GM18858 (cell line): Measurements from ENCODE around the gene GABPB1.
A peak's percentile ranks its signal among the peaks of the same experiment; 100 is the strongest.

Source experiments
- ATAC-seq: cut with Tn5 transposase; IDR thresholded peaks from one replicate; pipeline ENCODE4 v1.9.1; 2021; ENCODE audit not compliant: unreplicated experiment

Gene GABPB1

DNA sequence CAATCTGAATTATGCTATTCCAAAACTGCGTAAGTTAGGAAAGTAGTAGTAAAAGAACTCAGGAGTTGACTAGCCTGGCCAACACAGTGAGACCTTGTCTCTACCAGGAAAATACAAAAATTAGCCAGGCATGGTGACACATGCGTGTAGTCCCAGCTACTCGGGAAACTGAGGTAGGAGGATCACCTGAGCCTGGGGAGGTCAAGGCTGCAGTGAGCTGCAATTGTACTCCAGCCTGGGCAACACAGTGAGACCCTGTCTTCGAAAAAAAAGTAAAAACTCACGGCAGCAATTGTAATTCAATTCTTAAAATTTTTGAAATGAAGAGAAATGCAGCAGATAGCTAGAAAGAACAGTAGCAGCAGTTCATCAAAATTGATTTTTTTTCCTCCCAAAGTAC, 9.7 kb downstream of the GABPB1 start:
- ATAC-seq = no peak

DNA sequence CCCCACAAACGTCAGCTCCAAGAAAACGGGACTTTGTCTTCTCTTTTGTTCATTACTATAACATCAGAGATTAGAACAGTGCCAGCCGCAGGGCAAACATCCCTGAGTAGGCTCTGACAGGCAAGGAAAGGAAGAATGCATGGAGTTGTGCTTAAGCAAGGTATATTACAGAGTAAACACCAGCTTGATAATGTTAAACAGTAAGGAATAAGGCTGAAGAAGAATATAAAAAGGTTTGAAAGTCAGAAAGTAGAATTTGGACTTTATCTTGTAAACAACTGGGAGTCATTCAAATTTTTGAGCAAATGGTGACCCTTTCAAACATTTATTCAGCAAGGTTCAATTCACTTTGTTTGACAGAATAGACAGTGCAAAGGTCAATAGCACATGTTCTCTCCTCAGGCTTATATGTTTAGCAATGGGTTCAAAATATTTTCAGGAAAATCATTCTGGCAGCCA, 11.0 kb downstream of the GABPB1 start:
- no peak for ATAC-seq

DNA sequence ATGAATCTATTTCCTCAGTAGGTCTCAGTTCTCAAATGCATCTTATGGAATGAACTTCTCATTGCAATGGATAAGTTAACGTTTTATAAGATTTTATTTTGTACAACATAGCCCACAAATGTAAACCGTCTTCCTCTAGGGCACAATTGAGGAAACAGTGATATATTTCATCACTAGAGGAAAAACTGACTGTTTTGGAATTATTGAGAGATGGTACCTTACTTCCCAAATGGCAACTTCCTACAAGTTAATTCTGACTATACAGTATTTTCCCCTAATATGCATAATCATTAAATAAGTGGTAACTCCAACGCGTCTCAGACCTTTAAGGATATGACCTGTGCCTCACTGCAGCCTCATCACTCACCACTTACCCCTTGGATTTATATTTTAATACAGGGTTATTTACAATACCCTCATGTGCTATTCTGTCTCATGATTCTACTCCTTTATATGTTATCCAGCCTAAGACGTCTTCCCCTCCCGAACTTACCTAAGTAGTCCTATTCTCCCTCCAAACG, 13.3 kb downstream of the GABPB1 start:
- no peak for ATAC-seq

DNA sequence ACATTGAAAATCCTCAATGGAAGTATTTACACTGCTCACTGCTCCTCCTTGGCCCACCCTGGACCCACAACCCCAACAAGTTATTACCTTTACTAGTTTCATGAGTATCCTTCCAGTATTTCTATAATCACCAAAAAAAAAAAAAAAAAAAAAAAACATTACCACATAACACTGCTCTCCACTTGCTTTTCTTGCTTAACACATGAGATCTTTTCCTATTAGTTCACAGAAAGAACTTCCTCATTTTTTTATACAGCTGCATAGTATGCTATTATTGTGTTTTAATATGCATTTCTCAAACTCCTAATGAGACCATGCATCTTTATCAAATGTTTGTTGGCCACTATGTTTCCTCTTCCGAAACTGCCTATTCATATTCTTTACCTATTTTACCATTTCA, 14.6 kb downstream of the GABPB1 start:
- ATAC-seq = no peak

DNA sequence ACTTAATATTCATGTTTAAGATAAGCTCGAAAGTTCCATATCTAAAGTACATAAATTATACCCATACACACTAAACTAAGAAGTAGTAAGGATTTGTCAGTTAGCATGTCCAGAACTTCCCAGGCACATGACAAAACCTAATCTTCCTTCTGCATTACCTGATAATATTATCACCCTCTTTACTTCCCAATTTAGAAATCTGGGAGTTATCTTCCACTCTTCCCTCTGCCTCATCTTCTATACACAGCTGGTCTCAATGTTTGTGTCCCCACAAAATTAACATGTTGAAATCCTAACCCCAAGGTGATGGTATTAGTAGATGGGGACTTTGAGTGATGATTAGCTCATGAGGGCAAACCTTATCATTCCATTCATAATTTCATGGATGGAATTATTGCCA, 15.3 kb downstream of the GABPB1 start:
- no peak for ATAC-seq

DNA sequence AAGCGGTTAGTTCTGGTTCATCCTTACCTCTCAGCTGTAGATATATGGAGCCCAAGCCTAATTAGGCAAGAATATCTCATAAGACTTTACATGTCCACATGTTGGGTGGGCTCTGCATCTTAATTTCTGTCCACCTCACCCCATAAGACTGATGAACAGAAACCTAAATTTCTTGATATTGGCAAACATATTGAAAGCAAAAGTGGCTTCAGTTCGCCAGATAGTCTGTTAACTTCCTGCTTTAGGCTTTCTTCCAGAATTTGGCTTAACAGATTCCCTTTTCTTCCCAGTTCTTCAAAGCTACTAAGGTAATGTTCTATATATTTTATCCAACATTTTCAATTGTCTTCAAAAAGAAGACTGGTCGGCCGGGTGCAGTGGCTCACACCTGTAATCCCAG, 19.7 kb downstream of the GABPB1 start:
- ATAC-seq = no peak

DNA sequence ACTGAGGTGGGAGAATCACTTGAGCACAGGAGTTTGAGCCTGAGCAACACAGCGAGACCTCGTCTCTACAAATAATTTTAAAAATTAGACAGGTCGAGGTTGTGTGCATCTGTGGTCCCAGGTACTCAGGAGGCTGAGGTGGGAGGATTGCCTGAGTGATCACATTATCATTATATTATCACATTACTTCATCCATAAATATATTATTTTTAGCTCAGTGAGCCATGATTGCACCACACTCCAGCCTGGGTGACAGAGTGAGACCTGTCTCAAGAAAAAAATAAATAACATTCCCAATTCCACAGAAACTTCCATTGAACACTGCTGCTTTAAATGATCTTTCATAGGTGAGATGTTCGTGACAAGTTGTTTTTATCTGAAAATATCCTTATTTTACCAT, 21.8 kb downstream of the GABPB1 start:
- ATAC-seq = no peak

DNA sequence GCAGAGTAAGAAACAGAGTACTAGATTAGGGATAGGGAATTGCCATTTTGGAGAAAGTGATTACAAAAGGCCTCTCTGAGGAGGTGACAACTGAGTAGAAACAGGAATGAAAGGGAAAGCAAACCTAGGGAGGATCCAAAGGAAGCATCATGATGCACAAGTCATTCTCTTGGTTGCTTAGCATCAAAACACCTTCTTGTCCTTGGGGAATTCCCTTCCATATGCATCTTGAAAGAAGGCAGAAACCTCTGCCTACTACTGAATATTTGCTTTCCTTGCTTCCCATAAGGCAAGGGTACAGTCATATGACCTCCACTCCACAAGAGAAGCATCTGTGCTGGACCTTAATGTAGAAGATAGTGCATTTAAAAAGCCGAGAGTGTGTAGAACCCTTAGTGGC, 24.1 kb downstream of the GABPB1 start:
- peak; percentile 47 for ATAC-seq

DNA sequence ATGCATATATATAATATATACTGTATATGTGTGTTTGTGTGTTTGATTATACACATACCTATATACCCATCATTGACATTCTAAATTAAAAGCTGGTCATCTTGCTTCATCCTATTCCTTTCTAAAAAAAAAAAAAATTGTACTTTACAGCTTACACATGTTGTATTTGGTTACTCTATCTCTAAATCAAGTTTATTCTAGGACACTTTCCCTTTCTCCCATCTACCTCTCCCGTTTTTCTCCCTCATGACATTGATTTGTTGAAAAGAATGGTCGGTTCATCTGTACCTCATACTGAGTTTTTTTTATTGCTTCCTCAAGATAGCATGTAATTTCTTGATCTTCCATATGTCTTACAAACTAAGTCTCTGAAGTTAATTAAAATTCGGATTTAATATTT, 26.9 kb downstream of the GABPB1 start:
- ATAC-seq = no peak

DNA sequence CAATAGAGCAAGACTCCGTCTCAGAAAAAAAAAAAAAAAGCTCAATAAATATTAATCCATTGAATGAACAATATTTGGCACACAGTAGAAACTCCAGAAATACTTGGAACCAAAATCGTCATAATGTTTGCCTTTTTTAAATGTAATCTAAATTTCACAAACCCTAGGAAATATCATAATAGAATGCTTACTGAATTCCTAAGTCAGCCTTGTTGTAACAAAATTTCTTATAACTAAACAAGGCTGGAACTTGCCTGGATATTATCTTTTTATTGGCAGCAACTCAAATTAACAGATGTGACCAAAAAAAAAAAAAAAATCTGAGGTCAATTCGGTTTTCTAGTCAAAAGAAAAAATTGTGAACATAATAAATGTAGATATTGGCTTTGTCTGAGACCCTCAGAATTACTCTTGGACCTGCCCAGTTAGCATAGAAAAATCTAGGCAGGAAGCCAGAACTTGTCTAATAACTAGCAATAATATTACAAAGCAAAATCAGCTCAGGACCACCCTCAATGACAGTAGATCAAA, 33.3 kb downstream of the GABPB1 start:
- ATAC-seq = no peak

DNA sequence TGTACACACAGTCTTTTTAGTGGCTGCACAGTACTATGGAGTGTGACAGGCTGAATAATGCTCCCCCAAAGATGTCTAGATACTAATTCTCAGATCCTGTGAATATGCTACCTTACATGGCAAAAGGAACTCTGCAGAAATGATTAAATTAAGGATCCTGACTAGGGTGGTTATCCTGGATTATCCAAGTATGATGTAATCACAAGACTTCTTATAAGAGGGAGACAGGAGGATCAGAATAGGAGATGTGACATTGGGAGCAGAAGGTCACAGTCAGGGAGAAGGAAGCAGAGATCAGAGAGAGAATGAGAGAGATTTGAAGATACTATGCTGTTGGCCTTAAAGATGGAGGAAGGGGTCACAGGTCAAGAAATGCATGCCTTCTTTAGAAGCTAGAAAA, 34.5 kb downstream of the GABPB1 start:
- no peak for ATAC-seq

DNA sequence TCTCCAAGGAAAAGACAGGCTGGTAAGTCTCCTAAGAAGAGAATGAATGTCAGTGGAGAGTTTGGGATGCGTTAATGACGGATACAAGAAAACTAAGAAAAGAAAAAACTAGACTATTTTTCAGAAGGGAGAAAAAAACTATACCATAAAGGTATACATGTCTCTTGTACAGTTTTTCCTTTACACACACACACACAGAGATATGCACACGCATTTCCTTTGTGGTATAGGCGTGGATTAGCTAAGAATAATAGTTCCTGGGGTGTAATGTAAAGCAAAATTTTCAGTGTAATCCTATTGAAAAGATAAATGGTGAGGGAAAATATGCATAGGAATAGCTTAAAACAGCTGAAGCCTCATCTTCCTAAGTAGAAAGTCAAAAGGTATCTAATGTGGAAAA, 36.3 kb downstream of the GABPB1 start:
- ATAC-seq = no peak

DNA sequence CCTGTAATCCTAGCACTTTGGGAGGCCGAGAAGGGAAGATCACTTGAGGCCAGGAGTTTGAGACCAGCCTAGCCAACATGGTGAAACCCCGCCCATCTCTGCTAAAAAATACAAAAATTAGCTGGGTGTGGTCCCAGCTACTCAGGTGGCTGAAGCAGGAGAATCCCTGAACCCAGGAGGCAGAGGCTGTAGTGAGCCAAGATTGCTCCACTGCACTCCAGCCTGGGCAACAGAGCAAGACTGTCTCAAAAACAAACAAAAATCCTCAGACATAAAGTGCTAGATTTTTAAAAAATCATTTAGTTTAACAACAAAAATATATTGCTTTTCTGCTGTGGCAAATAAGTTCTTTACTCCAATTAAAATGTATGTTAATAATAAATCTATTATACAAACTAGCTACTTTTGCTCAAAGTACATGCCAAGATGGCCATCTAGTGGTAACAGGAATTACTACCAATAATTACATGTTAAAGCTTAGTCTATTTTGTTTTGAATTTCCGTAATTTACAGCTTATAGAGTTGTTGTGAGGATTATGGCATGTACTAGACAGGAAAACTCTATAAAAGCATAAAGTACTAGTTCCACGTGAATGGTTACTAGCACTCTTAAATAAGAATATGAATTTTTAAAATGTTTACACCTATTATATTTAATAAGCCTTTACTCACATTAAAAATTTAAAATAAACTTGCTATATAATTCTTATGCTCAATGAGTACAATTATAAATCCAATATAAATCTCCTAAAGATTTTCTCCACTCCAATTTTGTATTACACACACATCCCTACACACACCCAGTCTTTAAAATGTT, 39.0 kb downstream of the GABPB1 start:
- no peak for ATAC-seq

DNA sequence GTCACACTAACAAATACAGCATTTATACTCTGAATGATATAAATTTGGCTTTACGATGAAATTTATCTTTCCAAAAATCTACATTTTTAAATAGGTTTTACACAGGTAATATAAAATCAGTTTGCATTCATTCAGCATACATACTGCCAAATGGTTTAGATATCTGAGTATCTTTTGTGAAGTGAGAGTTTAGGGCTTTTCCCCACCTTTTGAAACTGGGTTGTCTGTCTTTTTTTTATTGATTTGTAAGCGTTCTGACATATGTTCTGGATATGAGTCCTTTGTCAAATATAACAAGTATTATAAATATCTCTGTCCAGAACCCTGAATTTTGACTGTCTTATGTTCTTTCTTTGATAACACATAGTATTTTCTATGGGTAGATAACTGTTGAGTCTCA, 42.4 kb downstream of the GABPB1 start:
- no peak for ATAC-seq

DNA sequence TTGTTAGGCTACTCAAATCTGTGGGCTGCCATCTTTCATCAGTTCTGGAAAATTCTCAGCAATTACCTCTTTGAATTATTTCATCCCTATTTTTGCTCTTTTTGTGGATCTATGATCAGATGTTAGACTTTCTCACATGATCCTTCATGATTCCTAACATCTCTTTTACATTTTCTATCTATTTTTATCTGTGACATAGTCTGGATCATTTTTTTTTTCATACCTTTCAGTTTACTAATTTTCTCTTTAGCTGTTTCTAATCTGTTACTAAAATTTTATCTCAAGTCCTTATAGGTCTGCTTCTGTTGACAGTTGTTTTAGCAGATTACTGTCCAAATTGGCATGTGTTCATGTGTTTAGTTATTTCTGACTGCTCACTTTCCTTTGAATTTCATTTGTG, 47.2 kb downstream of the GABPB1 start:
- no peak for ATAC-seq

DNA sequence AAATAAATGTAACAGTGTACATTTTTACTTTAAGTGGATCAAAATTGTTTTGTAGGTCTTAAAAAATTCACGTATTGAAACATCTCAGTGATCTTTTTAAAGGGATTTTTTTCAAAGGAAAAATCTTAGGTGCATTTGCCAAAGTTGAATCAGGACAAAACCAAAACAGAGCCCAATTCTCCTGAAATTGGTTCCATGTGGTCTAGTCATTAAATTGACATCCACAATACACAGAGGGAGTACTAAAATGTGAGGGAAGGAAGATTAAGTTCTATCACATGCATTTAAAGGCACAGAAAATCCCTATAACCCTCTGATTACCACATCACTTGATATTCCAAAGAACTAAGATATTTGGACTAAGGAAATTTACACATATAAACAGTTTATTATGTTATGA, 50.2 kb downstream of the GABPB1 start:
- no peak for ATAC-seq

DNA sequence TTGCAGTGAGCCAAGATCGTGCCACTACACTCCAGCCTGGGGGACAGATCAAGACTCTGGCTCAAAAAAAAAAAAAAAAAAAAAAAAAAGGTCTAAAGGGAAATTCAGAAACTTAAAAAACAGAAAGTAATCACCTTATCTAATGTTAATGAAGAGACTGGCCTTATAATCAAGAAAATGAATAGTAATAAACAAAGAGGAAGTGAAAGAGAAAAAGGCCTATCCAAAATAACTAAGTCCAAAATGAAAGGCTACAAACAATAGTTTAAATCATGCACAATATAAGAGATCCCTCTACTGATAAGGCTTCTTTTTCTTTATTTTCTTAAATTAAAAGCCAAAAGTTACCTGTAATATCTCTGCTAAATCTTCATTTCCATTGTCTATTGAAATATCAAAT, 52.4 kb downstream of the GABPB1 start:
- ATAC-seq = no peak

DNA sequence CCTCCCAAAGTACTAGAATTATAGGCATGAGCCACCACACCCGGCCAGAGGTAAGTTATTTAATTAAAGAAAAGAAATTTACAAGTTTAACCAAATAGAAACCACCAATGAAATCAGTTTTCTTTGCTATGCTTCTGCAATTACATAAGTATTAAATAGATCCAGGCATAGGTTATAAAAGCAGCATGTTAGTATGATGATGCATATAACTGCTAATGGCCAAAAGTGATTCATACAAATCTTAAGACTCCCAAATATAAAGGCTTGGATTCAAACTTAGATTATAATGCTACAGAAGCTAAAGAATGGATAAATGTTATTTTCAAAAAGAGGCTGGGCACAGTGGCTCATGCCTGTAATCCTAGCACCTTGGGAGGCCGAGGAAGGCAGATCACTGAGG, 56.7 kb downstream of the GABPB1 start:
- no peak for ATAC-seq

DNA sequence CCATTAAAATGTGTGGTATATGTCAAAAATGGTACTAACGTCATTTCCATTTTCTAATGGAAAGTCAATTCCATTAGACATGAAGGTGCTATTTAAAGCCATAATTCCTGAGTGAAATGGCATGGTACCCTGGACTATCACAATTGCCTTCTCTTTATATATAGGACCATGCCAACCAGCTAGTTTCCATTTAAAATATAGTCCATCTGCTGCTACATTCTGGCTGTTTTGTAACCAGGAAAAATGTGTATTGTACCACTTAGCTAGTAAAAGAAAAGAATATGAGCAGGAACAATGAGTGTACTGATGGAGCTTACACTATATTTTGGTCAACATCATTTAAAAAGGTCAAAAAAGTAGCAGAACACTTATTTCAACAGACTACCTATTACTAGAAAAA, 59.0 kb downstream of the GABPB1 start:
- ATAC-seq = no peak

DNA sequence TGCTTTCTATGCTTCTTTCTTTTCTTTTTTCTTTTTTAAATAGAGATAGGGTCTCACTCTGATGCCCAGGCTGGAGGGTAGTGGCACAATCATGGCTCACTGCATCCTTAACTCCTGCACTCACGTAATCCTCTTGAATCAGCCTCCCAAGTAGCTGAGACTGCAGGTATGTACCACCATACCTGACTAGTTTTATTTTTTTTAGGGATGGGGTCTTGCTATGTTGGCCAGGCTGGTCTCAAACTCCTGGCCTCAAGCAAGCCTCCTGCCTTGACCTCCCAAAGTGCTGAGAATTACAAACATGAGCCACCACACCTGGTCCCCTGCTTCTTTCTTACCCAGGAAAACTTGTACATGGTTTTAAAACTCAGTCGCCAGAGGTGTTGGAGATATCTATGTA, 65.2 kb downstream of the GABPB1 start:
- ATAC-seq = no peak

DNA sequence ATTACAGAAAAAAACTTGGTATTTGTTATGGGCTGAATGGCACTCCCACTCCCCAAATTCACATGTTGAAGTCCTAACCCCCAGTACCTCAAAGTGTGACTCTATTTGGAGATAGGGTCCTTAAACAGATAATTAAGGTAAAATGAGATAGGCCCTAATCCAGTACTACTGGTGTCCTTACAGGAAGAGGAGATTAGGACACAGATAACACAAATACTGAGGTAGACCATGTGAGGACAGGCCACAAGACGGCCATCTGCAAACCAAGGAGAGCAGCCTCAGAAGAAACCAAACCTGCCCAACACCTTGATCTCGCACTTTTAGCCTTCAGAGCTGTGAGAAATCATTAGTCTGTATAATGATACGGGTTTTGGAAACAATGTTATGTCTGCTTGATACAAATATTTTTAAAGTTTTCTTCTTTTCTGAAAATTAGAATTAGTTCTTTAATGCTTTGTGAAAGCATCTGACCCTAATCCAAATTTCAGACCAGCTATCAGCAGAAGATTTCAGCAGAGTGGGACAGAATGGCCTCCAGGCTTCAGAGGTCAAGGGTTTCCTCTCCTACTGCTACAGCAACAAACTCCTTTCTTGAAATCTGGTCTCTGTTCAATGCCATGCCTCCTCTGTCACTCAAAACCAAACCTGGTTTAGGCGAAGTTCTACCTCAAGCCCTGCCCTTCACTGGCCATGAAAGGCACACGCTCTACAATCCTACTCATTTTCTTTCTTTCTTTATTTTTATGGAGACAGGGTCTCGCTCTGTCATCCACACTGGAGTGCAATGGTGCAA, 67.5 kb downstream of the GABPB1 start:
- no peak for ATAC-seq

DNA sequence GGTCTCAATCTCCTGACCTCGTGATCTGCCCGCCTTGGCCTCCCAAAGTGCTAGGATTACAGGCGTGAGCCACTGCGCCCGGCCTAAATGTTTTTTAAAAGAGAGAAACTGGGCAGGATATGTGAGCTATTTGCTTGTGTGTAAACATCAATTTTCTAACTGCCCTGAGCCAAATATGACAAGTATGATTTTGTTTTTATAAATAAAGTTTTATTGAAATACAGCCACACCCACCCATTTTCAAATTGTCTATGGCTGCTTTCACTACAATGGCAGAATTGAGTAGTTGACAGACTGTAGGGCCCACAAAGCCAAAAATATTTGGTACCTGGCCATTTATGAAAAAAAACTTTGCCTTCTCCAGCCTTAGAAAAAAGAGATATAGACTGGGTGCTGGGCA, 73.6 kb downstream of the GABPB1 start:
- no peak for ATAC-seq
